T-helper 1 cell treated with Interleukin-12 subunit alpha and Interleukin-12 subunit beta and Interleukin-4 antibody, amounts not matched to agents 30 ng/mL and 1 ng/mL, for 36 hours (primary cell): Measurements from ENCODE around the gene SERPINE1. TPM values are rescaled to one million over a fixed set of nuclear protein-coding genes. Genes with fewer than 3 reads are reported as not detected.

Source experiments
- intact Hi-C: fragments of 100-400 bp; cut with micrococcal nuclease; formaldehyde crosslinking; loops from one replicate; pipeline ENCODE4 v1.15.1; 2024
- total RNA-seq: library from RNA; stranded (reverse); gene quantifications from 2 replicates; pipeline ENCODE4 v1.2.3, GENCODE V29; 2022

Gene SERPINE1
- total RNA-seq, 1 donor from 2014 or later, result not detected

GRCh38 chr7:101166909-101167644 is 40.2 kb downstream of the SERPINE1 start:
- intact Hi-C loops, result loop anchor here (5.0 kb wide), 2 partner anchors 80 to 280 kb away; partner anchors contain the start of genes TRIM56 and UFSP1

- intact Hi-C loops, result loop anchor here (2.0 to 5.0 kb wide), 3 partner anchors 25 to 281 kb away; partner anchors contain the start of genes TRIM56 and UFSP1
These were observed 40.9 kb downstream of the SERPINE1 start for GRCh38 chr7:101167645-101168411.

- intact Hi-C loops, result loop anchor here (1.0 to 5.0 kb wide), 4 partner anchors 24 to 281 kb away; partner anchors contain the start of genes TRIM56 and UFSP1
These were observed 41.6 kb downstream of the SERPINE1 start for GRCh38 chr7:101168412-101169049.

GRCh38 chr7:101169110-101169837 is 42.4 kb downstream of the SERPINE1 start:
- intact Hi-C loops, result loop anchor here (1.0 to 5.0 kb wide), 4 partner anchors 24 to 282 kb away; partner anchors contain the start of genes TRIM56 and UFSP1

- intact Hi-C loops, result loop anchor here (1.0 to 5.0 kb wide), 6 partner anchors 23 to 283 kb away; partner anchors contain the start of genes MUC12, TRIM56 and UFSP1
These were observed 43.1 kb downstream of the SERPINE1 start for GRCh38 chr7:101169838-101170551.

GRCh38 chr7:101170617-101171441 is 43.9 kb downstream of the SERPINE1 start:
- intact Hi-C loops, result loop anchor here (5.0 kb wide), 2 partner anchors 131 to 204 kb away; partner anchors contain the start of gene MUC12

GRCh38 chr7:101171442-101171837 is 44.5 kb downstream of the SERPINE1 start:
- intact Hi-C loops, result loop anchor here (5.0 kb wide), 2 partner anchors 131 to 204 kb away; partner anchors contain the start of gene MUC12

- intact Hi-C loops, result loop anchor here (5.0 kb wide), 2 partner anchors 130 to 205 kb away; partner anchors contain the start of gene MUC12
These were observed 45.3 kb downstream of the SERPINE1 start for GRCh38 chr7:101172005-101172853.

GRCh38 chr7:101172854-101173751 is 46.2 kb downstream of the SERPINE1 start:
- intact Hi-C loops, result loop anchor here (5.0 kb wide), 2 partner anchors 129 to 206 kb away; partner anchors contain the start of gene MUC12

- intact Hi-C loops, result loop anchor here (1.0 to 5.0 kb wide), 3 partner anchors 19 to 206 kb away; partner anchors contain the start of genes AP1S1 and MUC12
These were observed 46.9 kb downstream of the SERPINE1 start for GRCh38 chr7:101173752-101174244.

GRCh38 chr7:101174322-101174854 is 47.5 kb downstream of the SERPINE1 start:
- intact Hi-C loops, result loop anchor here (1.0 to 5.0 kb wide), 3 partner anchors 20 to 207 kb away; partner anchors contain the start of genes AP1S1 and MUC12

GRCh38 chr7:101175664-101176063 is 48.8 kb downstream of the SERPINE1 start:
- intact Hi-C loops, result no loop called here

GRCh38 chr7:101177644-101178043 is 50.7 kb downstream of the SERPINE1 start:
- intact Hi-C loops, result no loop called here

- intact Hi-C loops, result no loop called here
These were observed 52.2 kb downstream of the SERPINE1 start for GRCh38 chr7:101179117-101179516.

GRCh38 chr7:101179713-101180112 is 52.8 kb downstream of the SERPINE1 start:
- intact Hi-C loops, result no loop called here

- intact Hi-C loops, result no loop called here
These were observed 53.3 kb downstream of the SERPINE1 start, which contains the start of gene NAT16 for GRCh38 chr7:101180130-101180755. Gene NAT16 (minus strand): TSS chr7:101180293. CDS start chr7:101174807, 5,486 bp downstream.
